NB4 (cell line): ENCODE results near the gene NR5A1.

Experiments
- MYC ChIP-seq: IDR thresholded peaks from 2 replicates; pipeline ENCODE4 v1.6.1; 2011; ENCODE audit warnings: low read depth, low read length
- POLR2A ChIP-seq: IDR thresholded peaks from 2 replicates; pipeline ENCODE4 v1.6.1; 2011; ENCODE audit warnings: mild to moderate bottlenecking; ENCODE audit not compliant: insufficient read length; ENCODE audit errors: extremely low read depth
- TF ChIP-seq, protein P1 (sequence below): IDR thresholded peaks from one replicate; pipeline ENCODE4 v1.5.1; 2012; ENCODE audit warnings: low read depth, low read length
- TF ChIP-seq, protein P2 (sequence below): IDR thresholded peaks from 2 replicates; pipeline ENCODE4 v1.6.1; 2011; ENCODE audit warnings: low read depth, low read length

DNA sequence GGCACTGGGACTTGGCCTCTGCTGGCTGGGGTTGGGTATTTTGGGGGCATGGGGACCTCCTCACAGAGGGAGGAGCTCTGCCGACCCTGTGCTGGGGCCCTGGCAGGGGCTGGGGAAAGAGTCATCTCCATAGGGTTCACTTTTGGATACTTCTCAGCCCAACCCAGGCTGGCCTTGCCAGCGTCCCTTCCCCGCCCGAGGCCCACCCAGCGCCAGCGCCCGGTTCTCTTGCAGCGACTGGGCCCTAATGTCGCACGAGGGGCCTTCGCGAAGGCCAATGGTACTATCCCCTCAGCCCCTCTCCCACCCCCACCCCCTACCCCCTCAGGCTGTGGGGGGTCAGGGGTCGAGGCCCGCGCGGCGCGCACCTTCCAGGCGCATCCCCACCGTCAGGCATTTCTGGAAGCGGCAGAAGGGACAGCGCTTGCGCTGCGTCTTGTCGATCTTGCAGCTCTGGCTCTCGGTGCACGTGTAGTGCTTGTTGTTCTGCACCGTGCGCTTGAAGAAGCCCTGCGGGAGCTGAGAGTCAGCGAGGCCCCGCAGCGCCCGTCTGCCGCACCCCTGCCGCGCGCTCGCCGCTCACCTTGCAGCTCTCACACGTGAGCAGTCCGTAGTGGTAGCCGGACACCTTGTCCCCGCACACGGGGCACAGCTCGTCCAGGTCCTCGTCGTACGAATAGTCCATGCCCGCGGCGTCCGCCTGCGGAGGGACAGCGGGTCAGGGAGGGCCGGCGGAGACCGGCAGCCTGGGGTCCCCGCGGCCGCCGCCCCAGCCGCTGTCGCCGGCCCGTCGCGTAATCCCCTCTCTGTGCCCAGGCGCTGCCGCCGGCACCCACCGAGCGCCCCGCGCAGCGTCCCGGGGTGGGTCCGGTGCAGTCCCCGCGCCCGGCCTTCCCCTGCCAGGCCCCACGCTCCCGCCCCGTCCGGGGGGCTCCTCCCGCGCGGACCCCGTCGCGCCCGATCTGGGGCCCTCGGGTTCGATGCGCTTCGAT lies 4.2 kb downstream of the NR5A1 start:
- TF ChIP-seq, protein P1, sequence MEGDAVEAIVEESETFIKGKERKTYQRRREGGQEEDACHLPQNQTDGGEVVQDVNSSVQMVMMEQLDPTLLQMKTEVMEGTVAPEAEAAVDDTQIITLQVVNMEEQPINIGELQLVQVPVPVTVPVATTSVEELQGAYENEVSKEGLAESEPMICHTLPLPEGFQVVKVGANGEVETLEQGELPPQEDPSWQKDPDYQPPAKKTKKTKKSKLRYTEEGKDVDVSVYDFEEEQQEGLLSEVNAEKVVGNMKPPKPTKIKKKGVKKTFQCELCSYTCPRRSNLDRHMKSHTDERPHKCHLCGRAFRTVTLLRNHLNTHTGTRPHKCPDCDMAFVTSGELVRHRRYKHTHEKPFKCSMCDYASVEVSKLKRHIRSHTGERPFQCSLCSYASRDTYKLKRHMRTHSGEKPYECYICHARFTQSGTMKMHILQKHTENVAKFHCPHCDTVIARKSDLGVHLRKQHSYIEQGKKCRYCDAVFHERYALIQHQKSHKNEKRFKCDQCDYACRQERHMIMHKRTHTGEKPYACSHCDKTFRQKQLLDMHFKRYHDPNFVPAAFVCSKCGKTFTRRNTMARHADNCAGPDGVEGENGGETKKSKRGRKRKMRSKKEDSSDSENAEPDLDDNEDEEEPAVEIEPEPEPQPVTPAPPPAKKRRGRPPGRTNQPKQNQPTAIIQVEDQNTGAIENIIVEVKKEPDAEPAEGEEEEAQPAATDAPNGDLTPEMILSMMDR, result no peak
- TF ChIP-seq POLR2A, result no peak
- TF ChIP-seq, protein P2, sequence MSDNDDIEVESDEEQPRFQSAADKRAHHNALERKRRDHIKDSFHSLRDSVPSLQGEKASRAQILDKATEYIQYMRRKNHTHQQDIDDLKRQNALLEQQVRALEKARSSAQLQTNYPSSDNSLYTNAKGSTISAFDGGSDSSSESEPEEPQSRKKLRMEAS, result no peak
- TF ChIP-seq MYC, result no peak
